HG02973 (cell line): Measurements from ENCODE around the gene EZH1.

ENCODE experiments used
- ATAC-seq: cut with Tn5 transposase; IDR thresholded peaks from one replicate; pipeline ENCODE4 v1.9.1; 2021; ENCODE audit warnings: moderate library complexity; ENCODE audit not compliant: unreplicated experiment

The EZH1 gene

DNA sequence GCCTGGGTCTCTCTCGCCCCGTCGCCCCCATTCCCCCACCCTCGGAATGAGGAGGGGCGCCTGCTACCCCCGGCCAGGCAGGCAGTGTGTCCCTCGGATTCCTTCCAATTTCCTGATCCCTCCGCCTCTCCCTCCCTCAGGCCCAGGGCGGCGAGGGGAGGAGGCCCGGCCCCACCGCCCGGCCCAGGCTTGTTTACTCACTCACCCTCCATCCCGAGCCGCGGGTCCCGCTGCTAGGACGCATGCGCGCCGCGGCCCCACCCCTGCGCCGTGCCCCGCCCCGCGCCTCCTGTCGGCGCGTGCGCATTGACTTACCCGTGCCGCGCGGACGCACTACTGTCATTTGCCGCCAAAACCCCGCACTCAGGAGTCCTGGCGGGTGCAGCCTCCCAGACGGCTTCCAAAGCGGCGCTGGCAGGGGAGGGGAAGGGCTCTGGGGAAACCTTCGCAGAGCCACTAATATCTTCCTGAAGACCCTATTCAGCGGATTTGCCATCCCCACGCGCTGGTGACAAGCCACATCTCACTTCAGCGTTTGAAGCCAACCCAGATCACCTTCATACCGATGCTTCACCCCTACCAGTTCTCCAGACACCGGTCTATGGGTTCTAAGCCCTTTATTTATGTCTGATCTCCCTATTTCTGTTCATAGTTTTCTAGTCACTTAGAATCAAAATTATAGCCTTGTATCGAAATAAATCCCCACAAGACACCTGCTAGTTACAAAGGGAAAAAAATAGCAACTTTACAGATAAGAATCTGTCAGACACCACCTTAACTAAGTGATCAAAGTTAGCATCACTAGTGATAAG is at the start of gene EZH1:
Gene EZH1 (minus strand): TSS at position 235 of the 812 bp plus-strand sequence. CDS start 16,099 bp downstream, outside the sequence.
- peak; percentile 70 for ATAC-seq

DNA sequence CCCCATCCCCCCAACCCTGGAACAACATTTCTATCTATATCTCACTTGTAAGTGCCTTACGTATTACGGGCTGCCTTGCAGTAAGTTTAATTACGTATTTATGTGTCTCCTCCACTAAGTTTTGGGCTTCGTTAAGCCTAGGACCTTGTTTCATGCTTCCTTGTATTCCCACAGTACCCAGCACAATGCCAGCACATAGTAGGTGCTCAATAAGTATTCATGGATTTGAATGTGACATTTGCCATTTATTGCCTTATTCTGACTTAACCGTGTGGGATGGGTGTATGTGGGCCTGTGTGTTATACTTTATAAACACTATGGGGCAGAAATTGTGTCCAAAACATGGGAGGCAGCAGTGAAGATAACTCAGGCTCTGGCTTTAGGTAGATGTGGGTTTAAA is 47.7 kb upstream of the EZH1 start:
- no peak for ATAC-seq

DNA sequence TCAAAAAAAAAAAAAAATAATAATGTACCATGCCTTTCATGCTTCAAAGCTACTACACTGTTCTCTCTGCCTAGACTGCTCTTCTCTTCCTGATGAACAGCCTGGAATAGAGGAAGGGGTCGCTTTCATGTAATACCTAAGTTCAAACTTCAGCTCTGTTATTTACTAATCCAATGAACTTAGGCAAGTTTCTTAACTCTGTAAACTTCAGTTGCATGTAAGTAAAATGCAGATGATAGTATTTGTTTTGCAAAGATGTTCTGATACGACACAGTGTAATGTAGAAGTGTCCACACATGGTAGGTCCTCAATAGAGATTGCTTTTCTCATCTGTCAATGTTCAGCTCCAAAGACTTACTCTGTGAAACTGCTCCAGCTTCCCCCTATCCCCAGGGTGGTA is 47.1 kb upstream of the EZH1 start:
- ATAC-seq: no peak

DNA sequence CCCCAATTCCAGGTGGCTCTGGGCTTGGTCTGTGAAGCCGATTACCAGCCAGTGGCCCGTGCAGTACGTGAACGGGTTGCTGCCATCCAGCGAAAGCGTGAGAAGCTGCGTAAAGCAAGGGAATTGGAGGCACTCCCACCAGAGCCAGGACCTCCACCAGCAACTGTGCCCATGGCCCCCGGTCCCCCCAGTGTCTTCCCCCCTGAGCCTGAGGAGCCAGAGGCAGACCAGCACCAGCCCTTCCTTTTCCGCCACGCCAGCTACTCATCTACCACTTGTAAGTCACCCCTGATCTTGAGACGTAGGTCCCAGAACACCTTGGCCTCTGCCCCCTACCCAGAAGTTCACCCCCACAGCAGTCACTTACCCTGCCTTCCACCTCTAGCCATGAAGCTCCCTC is 42.4 kb upstream of the EZH1 start:
- ATAC-seq: no peak

DNA sequence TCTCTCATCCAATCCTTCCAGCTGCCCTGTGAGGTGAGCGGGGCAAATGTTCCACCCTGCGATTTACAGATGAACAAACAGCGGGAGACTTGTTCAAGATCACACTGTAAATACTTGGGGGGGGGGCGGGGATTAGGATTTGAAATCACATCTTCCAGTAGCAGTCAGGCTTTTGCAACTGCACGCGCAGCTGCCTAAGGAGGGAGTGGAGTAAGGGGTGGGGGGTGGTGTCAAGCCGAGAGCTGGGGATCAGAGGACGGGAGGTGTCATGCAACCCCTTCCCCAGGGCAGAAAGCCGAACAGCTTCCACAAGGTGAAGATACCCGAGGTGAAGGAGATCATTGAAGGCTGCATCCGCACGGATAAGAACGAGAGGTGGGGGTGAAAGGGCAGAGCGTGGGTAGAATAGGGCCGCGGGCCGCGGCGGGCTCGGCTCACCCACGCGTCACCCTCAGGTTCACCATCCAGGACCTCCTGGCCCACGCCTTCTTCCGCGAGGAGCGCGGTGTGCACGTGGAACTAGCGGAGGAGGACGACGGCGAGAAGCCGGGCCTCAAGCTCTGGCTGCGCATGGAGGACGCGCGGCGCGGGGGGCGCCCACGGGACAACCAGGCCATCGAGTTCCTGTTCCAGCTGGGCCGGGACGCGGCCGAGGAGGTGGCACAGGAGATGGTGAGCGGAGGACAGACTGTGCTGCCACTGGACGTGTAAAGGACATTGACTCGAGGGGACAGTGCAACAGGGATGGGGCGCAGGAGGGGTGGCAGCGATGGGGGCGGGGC is 40.2 kb upstream of the EZH1 start:
- no peak for ATAC-seq

DNA sequence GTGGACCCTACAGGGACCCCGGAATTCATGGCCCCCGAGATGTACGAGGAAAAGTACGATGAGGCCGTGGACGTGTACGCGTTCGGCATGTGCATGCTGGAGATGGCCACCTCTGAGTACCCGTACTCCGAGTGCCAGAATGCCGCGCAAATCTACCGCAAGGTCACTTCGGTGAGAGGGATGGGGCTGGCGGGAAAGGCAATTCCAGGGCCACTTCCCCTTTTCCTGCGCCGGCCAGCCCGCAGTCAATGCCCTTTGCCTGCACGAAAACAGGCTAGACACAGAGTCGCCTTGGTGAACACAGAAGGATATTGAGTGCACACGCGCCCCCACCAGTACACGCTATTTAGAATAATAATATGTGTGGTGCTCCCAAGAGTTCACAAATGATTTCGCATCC is 39.6 kb upstream of the EZH1 start:
- ATAC-seq: no peak

DNA sequence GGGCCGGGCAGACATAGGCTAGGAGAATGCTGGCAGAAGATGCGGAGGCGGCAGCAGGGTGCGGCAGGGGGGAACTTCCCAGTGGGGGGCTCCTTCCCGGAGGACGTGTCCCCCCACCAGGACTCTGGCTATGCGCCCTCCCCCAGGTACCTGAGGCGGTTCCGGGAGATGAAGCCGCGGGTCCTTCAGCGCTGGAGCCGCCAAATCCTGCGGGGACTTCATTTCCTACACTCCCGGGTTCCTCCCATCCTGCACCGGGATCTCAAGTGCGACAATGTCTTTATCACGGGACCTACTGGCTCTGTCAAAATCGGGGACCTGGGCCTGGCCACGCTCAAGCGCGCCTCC is 38.9 kb upstream of the EZH1 start:
- ATAC-seq: no peak

DNA sequence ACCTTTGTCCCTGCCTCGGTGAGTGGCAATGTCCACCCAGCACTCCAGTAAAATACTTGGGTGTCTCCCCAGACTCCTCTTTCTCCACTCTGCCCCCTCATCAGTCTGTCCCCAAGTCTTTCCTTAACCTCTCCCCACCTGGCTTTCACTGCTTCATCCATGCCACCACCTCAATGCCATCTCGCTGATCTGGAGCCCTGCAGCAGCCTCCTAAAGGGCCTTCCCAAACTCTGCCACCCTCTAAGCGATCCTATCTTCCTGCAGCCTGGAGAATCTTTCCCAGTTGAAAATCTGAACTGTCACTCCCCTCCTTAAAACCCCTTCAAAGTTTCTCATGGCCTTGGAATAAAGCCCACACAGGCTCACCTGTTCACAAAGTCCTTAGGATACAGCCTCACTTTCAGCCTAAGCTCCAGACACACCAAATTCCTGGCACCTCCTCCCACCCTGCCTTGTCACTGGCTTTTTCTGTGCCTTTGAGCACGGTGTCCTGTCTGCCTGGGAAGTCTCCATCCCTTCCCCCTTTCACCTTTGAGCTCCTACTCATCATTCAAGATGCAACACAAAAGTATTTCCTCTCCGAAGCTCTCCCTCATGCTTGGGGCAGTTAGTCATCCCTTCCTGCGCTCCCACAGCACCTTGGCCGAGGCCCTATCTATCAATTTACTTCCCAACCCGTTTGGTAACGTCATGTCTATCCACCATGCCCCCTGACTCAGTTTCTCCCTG is 38.4 kb upstream of the EZH1 start:
- ATAC-seq: no peak

DNA sequence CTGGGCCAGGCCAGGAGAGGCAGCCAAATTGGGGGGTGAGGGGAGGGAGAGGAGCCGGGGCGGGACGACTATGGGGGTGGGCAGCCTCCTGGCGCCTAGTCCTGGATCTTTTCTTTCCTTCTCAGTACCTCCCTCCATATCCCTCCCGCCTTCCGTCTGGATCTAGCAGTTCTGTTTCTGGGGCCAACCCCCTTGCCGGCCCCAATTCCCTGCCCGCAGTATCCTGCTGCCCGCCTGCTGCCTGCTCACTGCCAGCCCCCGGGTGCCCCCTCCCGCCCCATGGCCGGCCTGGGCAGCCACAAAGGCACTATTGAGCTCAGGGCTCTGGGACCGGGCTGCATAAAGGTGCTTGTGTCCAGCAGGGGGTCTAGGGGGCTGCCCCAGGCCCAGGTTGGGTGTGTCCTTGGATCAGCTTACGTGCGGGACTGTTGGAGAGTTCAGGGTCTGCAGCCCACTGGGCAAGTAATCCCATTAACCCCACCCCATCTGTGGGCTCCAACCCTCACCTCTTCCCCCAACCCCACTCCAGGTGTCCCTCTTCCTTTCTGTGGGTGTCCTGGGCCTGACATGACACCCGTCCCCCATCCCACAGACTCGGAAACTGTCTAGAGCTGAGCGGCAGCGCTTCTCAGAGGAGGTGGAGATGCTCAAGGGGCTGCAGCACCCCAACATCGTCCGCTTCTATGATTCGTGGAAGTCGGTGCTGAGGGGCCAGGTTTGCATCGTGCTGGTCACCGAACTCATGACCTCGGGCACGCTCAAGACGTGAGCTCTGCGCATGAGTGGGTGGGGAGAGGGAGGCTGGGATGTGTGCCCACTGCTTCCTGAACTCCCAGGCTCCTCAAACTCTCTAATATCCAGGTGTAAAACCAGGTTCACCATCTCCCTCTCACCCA is 37.6 kb upstream of the EZH1 start:
- no peak for ATAC-seq

DNA sequence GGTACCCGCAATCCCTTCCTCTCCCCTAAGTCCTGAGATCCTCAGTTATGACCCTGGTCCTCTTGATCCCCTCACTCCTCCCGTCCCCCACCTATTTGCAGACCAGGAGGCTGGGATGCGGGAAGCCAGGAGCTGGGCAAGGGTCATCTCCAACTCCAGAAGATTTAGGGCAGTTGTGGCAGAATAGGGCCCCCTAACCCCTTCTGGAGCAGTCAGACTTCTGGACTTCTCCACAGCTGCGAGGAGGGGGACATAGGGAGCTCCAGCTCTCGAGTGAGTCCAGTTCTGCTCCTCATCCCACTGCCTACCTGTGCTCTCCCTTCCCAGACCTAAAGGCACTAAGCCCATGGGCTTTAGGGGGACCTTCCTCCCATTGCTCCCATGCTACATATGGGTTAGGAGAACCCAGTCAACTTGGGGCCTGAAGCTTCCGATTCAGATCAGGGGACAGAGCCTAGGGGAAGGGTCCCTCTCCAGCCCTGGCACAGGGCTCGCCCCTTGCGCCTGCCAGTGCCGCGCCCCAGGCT is 36.9 kb upstream of the EZH1 start:
- ATAC-seq: no peak

DNA sequence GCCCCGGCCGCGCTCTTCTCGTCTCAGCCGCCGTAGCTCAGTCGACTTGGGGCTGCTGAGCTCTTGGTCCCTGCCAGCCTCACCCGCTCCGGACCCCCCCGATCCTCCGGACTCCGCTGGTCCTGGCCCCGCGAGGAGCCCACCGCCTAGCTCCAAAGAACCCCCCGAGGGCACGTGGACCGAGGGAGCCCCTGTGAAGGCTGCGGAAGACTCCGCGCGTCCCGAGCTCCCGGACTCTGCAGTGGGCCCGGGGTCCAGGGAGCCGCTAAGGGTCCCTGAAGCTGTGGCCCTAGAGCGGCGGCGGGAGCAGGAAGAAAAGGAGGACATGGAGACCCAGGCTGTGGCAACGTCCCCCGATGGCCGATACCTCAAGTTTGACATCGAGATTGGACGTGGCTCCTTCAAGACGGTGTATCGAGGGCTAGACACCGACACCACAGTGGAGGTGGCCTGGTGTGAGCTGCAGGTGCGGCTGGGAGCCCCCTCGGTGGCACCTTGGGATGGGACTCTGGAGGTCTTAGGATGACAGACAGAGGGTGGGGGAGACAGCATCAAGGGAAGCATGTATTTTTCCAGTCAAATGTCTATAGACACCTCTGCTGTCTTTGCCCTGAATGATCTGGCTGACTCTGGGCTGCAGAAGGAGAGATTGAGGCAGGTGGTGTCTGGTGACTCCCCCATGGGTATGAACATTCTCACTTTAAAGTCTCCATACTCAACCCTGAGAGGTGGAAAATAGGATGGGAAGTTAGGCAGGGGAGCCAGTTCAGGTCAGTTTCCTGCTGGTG is 36.2 kb upstream of the EZH1 start:
- ATAC-seq: no peak

DNA sequence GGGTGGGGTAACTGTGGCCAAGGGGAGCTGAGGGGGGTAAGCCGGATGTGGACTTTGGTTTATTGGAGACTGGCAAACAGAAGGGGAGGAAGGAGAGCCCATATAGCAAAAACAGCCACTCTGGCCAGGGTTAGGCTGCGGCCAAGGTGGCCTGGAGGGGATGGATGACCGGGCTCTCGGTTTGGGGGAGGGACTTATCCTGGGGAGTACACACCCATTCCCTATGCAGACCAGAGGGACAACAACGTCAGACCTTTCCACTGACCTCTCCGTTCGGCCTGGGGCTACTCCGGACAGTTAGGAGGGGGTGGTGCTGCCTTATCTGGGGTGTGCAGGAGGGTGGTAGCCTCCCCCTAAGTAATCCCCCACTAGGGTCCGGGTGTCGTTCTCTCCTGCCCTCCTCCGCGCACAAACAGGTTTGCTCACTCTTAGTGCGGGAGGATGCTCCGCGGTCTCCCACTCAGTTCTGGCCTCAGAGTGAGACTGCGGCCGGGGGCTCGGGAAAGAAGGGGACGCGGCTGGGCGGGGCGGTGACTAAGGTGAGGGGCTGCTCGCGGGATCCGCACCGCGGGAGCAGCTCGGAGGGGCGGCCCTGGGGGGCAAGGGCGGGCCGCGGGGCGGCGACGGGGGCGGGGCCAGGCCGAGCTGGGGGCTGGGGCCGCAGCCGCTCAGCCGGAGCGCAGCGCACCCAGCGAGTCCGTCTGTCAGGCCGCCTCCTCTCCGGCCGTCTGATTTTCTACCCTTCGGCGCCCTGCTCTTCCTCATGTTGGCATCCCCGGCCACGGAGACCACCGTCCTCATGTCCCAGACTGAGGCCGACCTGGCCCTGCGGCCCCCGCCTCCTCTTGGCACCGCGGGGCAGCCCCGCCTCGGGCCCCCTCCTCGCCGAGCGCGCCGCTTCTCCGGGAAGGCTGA is 35.4 kb upstream of the EZH1 start, which contains the start of gene WNK4:
Gene WNK4 (plus strand): TSS at position 675 of the 915 bp plus-strand sequence. CDS start 89 bp downstream, at position 764.
- ATAC-seq: no peak

DNA sequence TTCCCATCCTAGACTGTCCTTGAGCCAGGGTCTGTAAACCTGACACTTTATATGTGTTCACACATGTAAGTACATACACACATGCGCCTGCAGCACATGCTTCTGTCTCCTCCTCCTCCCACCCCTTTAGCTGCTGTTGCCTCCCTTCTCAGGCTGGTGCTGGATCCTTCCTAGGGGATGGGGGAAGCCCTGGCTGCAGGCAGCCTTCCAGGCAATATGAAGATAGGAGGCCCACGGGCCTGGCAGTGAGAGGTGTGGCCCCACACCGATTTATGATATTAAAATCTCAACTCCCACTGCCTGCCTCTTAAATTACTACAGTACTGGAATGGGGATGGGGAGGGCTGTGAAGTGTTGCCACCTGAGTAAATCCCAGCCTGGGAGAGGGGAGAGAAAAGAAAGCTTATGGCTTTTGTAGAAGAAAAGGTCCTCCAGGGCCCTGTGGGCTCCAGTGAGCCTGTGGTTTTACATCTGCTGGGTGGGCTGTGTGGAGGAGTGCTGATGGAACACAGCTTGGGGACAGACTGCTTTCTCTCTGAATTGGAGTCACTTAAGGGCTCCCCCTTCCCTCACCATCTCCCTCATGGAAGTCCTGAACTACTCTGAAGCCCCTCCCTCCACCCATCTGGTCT is 34.6 kb upstream of the EZH1 start:
- ATAC-seq: no peak

DNA sequence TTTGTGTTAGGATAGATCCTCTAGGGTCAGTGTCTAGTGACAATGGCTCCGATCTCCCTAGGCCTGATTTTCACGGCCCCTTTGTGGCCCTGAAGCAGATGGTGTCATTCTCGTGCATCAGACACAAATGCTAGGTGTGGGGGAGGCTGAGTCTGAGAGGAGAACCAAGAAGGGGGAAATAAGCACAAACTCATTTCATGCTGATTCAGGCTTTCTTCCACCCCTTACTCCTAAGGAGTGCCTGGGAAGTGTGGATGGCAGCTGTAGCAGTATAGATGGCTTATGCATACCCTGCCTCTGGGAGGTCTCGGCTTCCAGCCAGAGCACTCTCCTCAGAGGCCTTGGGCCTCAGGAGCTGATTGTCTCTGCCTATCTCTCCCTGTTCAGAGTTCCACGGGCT is 33.7 kb upstream of the EZH1 start:
- no peak for ATAC-seq

DNA sequence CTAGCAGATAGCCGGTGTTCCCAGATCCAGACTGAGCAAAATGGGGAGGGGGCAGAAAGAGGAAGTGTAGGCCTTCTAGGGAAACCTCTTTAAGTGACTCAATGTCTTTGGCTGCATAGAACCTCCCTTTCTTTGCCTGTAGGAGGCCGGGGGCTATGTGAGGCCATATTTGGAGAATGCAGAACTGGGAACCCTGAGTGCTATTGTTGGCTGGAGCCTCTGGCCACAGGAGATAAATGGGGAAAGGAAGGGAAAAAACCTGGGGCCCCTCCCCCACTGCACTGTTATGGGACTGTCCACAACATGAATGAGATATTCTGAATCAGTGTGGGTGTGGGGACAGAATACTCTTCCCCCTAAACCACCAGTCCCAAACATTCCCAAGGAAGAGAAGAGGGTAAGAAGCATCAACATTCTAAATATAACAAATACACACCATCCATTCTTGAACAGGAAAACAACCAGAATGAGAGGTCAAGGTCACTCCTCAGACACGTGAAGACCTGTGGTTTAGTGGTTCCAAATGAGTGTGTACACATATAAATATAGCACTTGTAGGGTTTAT is 30.8 kb upstream of the EZH1 start:
- no peak for ATAC-seq

DNA sequence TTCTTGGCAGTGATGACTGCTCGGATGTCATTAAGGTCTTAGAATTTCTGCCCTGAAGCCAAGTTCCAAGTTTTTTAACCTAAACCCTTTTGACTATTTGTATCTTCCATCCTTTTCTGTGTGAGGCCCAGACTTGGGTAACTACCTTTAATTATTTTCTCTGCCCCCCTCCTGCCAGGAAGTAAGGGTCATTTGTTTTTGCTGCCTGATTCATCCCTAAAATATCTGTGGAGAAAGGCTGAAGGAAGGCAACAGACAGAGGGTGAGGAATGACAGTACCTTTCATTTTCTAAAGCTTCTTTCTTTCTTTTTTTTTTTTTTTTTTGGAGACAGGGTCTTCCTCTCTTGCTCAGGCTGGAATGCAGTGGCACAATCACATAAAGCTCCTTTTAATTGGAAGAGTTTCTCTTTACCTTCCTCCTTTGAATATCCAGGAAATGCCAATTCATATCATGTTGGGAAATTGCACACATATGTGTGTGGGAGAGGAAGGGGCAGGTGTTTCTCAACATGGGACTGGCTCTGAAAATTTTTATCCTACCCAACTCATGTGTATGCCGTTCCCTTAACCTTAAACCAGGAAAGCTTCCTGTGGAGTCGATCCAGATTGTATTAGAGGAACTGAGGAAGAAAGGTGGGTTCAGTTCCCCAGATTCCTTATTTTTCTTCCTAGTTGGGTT is 29.4 kb upstream of the EZH1 start:
- no peak for ATAC-seq
